DMS 273 (cell line): ENCODE results near the gene GABRB2.

Experiments
- DNase-seq: peaks from one replicate; lab custom pipeline; 2025; ENCODE audit not compliant: unreplicated experiment; lab: John Stamatoyannopoulos, UW

GABRB2 gene

DNA sequence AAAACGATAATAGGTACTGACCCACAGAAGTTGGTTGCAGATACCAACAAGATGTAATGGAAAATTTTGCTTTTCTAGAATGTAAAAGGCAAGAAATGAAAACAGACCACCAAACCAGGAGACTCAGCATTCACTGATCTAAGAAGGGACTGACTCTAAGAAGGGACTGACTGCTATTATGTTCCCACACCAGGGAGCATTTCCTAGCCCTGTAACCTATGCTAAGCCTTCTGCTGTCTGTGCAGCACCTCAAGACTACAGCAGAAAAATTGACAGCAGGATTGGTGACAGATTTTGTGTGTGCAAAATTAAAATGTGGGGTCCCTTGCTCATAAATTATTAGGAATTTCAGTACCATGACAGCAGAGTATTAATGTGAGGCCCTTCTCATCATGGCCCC lies 154.8 kb downstream of the GABRB2 start:
- peak; percentile 31 for DNase-seq

DNA sequence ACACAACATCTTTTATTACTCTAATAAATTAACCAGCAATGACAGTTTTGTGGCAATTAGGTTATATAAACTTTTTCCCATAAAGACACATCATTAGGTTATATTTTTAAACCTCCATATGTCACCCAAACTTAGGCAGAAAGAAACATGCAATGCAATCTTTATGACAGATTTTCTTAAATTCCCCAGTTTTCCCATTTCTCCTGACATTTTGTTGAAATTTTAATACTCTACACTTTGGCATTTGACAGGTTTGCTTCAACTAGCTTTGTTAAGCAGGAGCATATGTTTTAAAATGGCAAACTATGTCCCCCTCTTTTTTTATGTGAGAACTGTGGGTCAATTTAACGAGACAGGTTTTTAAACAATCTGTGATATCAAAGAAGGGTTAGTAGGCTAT lies 155.5 kb downstream of the GABRB2 start:
- peak; percentile 54 for DNase-seq

DNA sequence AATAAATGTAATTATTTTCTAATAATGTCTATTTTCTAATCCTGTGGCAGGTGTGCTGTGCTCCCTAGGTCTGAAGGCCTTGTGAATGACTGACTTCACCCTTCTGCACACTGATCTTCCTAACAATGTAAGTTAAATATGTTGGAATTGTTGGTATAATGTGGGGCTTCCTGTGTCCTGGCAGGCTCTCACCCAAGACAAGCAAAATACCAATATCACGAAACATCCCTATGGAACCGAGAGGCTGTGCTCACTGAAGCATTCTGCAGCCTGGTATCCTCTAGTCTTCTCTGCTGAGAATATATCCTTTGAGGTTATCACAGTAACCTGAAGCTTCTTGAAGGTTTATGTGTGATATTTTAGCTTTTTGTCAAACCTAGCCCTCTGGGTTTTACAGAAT lies 159.4 kb downstream of the GABRB2 start:
- DNase-seq: no peak

DNA sequence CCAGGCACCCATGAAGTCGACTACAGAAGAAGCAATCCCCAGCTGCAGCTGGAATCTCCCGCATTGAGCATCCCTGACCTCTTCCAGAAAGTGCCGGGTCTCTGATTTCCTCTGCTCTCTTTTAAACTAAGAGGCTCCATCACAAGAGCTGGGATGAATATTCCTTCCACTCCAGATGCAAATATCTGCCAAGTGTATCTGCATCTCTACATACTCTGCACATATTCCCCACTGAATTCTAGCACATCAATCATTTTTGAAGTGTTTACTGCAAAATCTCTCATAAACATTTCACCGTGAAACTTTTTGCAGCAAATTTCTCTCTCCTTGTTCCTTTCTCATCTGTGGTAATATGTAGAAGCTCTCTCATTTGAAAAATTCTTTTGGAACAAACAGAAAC lies 161.5 kb downstream of the GABRB2 start:
- no peak for DNase-seq

DNA sequence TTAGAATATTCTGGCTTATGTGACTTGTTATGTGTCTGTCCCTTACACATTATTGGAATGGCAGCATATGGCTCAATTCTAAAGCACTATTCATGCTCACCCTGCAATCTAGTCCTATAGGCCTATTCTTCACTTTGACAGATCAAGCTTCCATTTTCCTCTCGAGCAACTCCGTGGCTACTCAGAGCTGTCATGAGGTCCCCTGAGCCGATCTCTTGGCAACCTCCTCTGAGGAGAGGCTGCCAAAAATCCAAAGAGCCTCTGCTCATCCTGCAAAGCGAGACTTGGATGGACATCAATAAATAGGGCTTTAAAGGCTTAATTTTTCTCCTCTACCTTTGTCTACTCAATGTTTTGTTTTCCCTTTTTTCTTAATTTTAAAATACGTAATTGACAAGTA lies 163.8 kb downstream of the GABRB2 start:
- no peak for DNase-seq

DNA sequence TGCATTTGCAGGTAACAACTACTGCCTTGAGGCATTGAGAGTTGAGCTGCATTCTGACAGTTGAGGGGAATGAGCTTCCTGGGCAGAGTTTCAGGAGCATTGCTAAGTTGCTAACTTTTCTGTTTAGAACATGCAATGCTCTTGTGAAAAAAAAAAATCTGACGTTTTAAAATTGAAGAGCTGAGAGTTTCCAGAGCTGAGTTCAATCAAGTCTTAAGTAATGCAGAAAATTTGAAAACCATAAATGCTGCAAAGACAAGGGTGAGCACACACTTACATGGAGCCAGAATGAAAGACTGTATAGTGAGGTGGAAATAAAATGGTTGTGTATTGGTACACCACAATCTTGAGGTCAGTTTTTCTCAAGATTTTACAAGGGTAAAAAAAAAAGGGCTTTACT lies 166.0 kb downstream of the GABRB2 start:
- no peak for DNase-seq

DNA sequence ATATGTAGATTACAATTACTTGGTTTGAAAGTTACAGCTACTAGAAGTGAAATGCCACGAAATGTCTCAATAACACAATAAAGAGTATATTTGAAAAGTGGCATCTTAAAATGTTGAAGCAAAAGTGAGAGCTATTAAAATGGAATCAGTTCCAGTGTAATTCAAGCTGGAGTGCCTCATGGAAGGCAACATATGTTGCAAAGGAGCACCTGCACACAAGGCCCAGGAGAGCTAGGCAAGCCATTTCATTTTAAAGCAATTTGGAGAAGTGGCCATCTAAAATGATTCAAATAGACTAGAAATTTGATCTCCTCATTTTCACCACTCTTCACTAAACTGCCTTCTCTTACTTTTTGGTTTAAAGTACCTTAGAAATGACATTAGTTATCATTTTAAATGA lies 167.8 kb downstream of the GABRB2 start:
- DNase-seq: peak; percentile 60

DNA sequence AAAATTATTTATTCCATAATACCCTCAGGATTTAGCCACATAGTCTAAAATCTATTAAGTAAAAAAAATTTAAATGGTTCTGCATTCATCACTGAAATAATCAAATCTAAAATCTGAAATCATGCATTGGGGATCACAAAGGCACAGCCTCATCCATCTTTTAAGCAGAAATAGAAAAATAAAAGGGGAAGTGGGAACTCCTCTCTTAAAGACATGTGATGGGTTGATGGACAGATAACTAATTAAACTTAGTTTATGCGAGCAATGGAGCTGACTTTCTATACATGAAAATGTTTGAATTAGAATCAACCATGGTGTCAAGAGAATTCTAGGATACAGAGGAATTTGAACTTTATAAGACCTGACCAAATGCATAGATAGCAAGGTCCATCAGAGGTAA lies 170.5 kb downstream of the GABRB2 start:
- DNase-seq: no peak

DNA sequence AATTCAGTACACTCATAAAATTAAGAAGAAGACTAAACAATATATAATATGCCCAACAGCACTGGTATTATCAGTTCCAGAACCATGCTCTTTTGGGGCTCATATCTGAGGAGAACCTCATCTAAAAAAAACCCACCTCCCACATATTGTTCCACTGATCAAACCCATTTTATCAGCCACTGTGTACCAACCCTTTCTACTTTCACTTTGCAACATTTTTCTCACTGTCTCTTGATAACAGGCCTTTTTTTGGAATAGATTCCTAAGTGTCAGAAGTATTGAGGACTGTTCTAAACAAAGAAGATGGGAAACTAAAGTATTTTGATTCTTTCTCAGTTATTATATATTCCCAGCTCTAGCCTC lies 173.2 kb downstream of the GABRB2 start:
- no peak for DNase-seq

DNA sequence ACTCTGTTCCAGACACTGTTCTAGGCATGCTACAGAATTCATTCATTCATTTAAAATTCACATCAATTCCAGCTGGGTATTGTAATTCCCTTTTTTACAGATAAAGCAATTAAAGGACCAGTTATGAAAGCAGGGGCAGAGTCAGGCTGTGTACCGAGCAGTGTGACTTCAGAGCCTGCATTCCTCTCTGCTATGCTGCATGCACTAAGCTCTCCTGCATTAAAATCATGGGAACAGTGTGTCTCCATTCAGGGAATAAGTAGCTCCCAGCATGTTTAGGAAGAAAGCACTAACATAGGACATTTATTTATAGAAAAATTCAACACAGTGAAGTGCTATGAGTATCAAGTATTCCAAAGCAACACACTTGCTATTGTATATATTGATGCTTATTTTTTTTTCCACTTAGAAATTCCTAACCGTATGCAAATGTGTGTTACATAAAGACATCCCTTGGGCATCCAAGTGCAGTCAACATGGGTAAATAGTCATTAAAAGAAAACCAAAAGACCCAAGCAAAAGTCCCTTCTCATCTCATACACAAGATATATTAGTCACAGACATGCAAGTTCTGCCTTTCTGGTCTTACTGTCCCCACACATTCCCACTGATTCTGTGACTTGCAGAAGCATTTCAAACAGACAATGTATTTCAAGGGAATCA lies 173.7 kb downstream of the GABRB2 start:
- no peak for DNase-seq

DNA sequence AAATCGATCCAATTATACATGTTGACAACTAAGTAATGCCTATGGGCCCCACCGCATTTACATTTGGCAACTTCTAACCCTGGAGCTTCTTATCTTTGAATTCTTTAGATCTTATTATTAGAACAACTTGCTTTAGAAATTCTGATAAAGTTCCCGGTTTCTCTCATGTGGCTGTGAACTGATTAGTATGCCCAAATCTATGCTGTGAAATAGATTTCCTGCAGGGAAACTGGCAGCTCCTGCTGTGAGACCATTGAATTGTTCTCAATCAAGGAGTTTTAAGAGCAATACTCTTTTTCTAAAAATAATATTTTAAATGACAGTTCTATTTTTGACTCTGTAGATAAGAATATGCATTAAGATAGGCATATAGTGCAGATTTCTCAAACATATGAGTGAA lies 177.5 kb downstream of the GABRB2 start:
- no peak for DNase-seq

DNA sequence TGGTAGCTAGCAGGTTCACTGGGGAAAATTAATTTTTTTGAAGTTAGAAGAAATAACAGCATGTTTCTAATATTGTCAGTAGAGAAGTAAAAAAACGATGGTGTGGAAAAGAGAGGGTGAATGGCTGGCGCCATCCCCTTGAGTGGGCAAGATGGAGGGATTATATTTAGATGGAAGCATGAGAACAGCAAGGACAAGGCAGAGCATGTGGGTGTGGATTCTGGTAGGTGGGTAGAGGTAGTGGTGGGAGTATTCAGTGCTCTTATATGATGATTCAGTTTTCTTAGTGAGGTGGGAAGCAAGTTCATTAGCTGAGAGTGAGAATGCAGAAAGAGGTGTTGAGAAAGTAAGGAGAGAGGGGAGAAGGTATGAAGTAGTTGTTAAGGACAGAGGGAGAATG lies 188.1 kb downstream of the GABRB2 start:
- DNase-seq: no peak

DNA sequence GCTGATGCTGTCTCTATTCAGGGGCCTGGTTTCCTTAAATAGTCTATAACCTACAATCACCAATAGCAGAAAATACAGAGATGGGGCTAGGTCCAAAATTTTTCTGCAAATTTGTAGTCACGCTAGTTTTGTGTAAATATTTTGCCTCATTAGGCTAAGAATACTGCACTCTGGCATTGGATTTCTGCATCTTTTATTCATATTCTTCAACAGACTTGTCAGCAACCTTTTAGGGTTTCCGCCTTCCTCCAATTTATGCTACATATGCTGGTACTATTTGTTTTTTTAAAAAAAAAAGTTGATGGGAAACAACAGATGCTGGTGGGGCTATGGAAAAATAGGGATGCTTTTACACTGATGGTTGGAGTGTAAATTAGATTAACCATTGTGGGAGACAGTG lies 202.3 kb downstream of the GABRB2 start:
- DNase-seq: no peak

DNA sequence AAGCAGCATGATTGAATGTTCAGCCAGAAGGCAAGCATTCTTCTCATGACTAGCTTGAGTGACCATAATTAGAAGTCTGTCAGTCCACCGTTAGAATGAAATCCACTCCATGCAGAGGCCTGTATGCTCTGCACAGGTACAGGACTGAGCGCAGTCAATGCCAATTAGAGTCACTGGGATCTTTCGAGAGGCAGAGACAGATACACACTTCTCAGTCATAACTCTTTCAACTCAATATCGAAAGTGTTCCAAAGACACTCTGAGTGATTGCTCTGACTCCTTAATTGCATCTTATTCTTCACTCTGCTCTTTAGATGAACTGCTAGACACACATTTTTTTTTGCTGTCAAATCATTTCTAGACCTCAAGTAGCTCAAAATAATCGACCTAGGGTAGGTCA lies 203.6 kb downstream of the GABRB2 start:
- DNase-seq: no peak

DNA sequence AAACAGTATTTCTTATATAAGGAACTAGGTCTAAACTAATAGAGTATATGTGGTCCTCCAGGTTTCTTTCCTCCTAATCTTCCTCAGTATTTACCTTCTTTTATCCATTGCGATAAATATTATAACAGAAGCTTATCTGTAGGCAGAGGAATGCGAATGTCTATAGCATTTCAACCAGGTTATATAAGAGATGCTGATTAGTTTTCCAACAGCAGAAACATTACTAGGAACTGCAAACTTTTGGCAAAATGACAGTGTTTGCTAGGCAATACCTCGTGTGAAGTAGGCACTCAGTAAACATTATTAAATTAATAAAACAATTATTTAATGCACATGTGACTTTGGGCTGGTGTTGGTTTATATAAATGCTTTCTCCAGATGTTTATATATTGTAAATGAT lies 206.5 kb downstream of the GABRB2 start:
- no peak for DNase-seq

DNA sequence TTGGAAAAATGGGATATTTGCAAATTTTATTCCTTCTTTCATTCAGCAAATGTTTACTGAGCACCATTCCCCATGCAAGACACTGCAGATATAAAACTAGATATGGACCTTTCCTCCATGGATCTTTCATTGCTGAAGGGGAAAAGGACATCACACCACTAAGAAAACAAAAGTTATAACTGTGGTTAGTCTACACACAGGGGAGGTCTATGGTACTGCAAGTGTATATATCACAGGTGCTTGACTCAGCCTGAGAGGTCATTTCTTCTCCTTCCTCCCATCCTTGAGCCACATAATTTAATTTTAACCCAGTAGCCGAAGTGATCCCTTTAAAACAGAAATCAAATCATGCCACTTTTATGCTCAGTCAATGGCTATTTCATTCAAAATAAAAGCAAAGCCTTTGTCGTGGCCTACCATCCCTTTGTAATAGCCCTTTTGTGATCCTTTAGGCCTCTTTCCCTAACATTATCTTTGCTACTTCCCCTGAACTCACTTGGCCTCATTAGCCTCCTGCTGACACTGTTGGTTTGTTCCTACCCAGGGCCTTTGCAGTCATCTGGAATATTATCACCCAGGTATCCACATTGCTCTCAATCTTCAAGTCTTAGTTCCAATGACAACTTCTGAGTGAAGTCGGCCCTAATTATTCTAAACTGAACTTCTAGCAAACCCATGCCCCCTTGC lies 213.2 kb downstream of the GABRB2 start:
- DNase-seq: no peak

DNA sequence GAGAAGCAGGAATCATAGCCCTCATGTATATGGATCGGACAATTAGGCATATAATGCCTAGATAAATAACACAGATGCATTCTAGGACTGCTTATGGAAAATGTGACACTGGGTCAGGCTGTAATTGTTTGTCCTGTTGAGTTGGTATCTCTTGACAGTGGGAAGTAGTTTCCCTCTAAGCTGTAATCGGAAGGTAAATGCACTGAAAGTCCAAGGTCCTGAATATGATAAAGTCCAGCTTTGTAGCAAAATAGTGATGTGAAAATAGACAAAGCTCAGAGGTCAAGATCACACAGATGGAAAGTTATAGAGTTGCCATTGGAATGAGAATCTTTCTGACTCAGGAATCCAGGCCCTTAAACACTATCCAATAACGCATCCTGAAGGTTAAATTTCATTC lies 214.2 kb downstream of the GABRB2 start:
- no peak for DNase-seq

DNA sequence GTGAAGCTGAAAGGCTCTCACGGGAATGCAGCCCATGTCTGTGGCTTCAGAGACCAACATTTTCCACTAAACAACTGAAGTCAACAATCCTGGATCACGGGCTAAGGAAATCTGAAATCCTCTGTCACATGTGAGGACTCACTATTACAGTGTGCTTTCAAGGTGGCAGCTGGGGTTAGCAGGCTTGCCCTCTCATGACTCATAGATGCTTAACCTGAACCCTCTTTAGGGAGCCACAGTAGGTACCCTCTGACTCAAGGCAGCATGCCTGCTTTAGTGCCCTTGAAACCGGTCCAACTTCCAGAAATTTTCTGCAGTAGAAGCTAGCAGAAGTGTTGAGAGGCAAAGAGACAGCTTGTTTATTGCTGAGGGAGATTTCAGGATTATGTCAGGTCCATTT lies 232.5 kb downstream of the GABRB2 start:
- peak; percentile 59 for DNase-seq

DNA sequence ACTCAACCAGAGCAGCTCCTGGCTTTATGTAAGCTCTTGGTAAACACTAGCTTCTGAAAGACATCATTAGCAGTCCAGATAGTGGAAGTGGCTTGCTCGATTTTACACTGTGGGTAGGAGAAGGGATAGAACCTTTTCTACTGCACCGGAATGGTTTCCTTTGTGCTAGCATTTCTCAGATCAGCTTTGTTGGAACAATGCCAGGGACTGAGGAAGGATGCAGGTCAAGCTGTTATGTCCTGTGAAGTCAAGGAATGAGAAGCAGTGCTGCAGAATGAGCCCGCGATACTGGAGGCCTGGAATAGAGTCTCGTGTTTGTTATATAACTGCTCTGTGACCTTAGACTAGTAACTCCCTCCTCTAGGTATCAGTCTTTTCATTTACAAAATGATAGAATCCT lies 233.6 kb downstream of the GABRB2 start:
- DNase-seq: peak; percentile 19

DNA sequence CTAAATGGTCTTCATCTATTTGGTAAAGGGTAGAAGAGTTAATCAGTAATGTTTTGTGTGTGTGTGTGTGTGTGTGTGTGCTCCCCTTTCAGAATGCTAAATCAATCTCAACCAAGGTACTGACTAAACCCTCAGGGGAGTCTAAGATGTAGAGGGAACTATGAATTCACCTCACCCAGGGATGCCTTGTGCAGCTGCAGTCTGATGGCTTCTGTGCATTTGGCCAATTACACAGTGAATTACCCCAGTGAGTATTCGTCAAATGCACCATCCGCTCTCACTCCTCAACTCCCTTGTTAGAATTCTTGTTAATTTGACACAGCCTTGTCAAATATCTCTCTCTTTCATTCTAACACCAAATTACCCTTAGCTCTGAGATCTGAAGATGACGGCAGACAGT lies 234.6 kb downstream of the GABRB2 start:
- no peak for DNase-seq

DNA sequence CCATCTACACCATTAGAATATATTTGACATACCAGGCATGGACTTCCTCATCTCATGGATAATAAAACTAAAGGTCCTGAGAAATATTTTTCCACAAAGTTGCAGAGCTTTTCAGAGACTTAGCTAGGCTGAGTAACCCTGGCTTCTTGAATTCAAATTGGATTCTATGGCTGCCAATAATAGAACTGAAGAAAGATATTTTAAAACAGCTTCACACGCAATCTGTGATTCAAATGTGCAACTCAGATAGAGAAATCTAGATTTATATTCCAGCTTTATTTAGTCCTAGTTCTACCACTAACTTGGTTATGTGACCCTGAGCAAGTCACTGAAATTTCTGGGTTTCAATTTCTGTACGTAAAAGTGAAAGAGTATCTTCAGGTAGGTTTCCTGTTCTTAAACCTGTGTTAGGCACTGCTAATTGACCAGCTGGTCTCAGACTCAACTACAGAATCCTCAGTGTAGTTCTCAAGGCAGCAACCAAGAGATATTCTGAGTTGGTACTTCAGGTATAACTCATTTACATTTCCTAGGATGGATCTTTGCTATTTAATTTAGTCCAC lies 235.3 kb downstream of the GABRB2 start:
- no peak for DNase-seq

DNA sequence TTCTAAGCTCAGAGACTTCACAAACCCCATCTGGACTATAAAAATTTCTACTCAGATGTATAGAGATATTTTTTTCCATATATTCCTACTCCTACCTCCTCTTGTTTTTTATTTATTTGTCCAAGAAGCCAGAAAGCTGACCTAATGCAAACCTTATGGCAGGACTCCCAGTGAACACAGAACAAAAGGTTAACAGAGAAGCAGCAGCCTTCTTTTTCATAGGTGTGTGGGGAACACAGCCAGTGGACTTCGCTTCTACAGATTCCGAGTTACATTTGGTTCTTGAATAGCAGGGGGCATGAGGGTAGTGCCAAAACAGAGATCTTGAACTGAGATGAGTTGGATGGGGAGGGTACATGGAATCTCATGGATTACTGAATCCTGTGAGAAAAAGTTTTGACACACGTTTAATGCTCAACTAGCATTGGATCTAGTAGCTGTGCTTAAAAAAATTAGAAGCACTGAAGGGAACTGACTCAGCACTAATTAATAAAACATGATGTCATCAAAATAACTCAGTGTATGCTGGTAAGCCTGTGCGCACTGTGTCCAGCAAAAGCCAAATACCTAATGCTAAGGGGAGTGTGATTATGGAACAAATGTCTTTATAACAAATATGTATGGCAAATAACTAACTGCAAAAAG lies 240.1 kb downstream of the GABRB2 start:
- DNase-seq: no peak
